Activated CD4-positive, alpha-beta T cell treated with anti-CD3 and anti-CD28 coated beads, Interleukin-10, Interleukin-2, amounts not matched to agents 100 ng/mL and 50 ng/mL, durations not matched to agents 16 hours and 8 hours (primary cell): ENCODE results near the gene PIPOX.

Experiments
- DNase-seq: peaks from one replicate; pipeline ENCODE4 v3.0.0-alpha.2; 2020

PIPOX gene

GRCh38 chr17:29049541-29050145 lies 6.7 kb downstream of the PIPOX start:
- DNase-seq, result no peak

DNA sequence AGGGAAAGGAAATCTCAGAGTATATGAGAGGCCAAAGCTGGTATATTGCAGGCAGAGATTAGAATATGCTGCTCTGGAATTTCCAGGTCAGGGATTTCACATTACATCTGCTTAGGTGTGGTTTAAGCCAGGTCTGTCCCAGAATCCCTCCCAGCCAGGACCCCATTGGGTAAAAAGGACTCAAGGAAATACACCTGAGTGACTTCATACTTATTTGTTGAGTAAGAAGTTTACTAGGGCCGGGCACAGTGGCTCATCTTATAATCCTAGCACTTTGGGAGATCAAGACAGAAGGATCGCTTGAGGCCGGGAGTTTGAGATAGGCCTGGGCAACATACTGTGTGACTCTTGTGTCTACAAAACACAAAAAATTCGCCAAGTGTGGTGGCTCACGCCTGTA lies 7.2 kb downstream of the PIPOX start:
- DNase-seq, result no peak

- DNase-seq, result no peak
Measured at GRCh38 chr17:29051194-29051593, 8.3 kb downstream of the PIPOX start.

GRCh38 chr17:29051731-29052130 lies 8.8 kb downstream of the PIPOX start:
- no peak for DNase-seq

GRCh38 chr17:29054835-29055234 lies 11.9 kb downstream of the PIPOX start:
- DNase-seq, result no peak

- no peak for DNase-seq
Measured at GRCh38 chr17:29057361-29057760, 14.4 kb downstream of the PIPOX start.

DNA sequence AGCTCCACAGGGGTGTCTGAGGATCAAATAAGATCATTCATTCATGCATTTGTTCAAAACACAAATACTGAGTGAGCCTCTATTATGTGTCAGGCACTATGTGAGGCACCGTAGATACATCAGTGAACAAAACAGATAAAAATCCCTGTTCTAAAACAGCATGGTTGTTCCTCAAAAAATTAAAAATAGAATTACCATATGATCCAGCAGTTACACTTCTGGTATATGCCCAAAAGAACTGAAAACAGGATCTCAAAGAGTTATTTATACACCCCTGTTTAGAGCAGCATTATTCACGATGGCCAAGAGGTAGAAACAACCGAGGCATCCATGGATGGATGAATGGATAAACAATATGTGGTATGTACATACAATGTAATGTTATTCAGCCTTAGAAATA lies 15.4 kb downstream of the PIPOX start:
- no peak for DNase-seq

DNA sequence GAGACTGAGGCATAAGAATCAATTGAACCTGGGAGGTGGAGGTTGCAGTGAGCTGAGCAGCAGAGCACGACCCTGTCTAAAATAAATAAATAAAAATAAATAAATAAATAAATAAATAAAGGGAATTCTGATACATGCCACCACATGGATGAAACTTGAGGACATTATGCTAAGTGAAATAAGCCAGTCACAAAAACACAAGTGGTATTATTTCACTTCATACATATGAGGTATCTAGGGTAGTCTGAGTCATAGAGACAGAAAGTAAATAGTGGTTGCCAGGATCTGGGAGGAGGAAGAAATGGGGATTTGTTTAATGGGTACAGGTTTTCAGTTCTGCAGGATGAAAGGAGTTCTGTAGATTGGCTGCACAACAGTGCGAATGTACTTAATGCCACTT lies 16.3 kb downstream of the PIPOX start:
- no peak for DNase-seq

- DNase-seq, result no peak
Measured at GRCh38 chr17:29060475-29060874, 17.5 kb downstream of the PIPOX start.

DNA sequence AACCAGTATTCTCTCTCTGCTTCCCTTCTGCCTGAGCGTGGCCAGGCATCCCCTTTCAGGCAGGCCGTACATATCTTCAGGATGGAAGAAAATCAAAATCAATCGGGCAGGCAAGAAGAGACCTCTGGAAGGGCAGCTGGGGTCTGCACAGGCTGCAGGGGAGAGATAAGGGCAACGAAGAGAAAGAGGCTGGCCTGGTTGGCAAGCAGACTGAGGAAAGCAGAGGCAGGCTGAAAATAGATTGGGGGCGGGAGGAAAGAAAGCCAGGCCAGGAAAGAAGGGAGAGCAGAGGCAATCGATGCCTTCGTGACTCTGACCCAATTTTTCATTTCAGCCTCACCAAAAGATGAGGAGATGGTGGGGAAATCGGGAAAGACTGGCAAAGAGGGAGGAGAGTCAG lies 18.1 kb downstream of the PIPOX start:
- DNase-seq, result no peak

- DNase-seq, result no peak
Measured at GRCh38 chr17:29062215-29062614, 19.3 kb downstream of the PIPOX start.

DNA sequence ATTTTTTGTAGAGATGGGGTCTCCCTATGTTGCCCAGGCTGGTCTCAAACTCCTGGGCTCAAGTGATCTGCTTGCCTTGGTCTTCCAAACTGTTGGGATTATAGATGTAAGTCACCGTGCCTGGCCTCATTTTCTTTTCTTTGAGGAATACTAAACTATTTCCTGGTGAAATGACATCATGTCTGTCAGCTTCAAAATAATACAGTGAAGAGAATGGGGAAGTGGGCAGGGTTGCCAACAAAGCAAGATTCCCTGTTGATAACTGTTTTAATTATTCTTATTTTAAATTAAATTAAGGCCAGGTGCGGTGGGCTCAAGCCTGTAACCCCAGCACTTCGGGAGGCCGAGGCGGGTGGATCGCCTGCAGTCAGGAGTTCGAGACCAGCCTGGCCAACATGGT lies 21.1 kb downstream of the PIPOX start:
- DNase-seq, result no peak

GRCh38 chr17:29066047-29066446 lies 23.1 kb downstream of the PIPOX start:
- DNase-seq, result no peak

GRCh38 chr17:29066606-29067005 lies 23.7 kb downstream of the PIPOX start:
- DNase-seq, result no peak

DNA sequence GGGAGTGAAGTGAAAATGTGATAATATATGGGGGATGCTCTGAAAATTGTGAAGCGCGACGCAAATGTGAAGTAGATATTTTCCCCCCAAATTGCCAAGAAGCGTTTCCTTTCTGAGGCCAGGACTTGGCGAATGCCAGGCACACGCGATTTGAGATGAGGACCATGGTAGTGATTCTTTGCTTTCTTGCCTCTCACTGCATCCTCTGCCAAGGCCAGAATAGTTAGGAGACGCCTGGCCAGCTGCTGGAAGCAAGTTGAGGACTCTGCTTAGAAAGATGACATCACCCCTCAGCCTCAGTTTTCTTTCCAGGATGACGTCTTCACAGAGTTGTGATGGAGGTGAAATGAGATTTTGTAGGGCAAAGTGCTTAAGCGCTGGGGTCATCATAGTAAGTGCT lies 25.9 kb downstream of the PIPOX start:
- DNase-seq, result no peak

DNA sequence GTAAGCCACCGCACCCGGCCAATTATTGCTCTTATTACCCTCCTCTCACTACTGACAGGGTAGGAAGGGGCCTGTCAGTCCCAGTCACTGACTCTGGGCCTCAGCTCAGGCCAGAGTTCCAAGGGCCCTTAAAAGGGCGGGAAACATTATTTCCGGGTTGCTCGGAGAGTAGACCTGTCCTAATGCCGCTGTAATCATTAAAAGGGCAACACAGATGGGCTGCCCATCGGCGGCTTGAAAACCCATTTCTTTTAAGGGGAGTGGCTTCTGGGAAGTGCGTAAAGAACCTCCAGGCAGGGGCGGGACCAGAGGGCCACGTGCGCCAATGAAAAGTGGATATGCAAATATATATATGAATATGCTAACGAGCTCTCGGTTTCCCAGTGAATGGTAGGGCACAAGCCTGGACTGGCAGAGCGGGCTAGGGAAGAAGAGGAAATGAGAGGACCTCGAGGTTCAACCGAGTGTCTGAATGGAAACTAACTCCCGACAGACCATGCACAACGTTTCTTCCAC lies 26.6 kb downstream of the PIPOX start:
- DNase-seq, result no peak

GRCh38 chr17:29070308-29070707 lies 27.4 kb downstream of the PIPOX start:
- DNase-seq, result no peak

DNA sequence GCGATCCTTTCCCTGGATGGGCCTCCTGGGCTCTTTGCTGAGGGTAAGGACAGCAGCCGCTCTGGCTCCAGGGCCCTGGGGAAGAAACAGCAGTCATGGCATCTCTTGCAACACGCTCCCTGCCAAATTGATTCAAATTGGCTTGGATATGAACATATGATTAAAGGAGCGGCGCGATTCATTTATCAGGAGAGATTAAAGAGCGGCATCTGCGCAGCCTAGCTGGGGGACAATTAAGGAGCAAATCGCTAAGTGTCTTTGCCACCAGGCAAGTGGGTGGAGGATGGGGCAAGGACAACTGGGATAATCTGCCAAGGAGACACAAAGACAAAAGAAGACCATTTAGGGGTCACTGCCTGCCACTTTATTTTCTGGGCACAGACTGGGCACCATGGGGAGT lies 27.8 kb downstream of the PIPOX start:
- DNase-seq, result no peak

GRCh38 chr17:29071303-29071702 lies 28.4 kb downstream of the PIPOX start:
- no peak for DNase-seq

GRCh38 chr17:29073045-29073444 lies 30.1 kb downstream of the PIPOX start:
- no peak for DNase-seq

DNA sequence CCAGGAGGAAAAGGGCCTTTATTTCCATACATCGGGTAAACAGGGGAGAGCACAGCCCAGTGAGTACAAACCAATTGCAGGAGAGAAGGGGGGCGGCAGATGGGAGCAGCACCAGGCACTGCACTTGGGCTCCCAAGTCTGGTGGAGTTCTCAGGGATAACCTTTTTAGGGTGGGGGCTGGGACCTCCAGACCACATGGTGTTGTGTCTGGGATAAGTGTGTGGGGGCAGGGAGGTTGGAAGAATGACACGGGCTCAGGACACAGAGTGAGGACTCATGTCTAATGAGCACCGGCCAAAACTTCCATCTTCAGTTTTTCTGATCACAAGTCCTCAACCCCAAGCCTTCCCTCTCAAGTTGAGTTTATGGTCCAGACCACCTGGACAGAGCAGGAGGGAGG lies 30.6 kb downstream of the PIPOX start:
- DNase-seq, result no peak

GRCh38 chr17:29074488-29074887 lies 31.5 kb downstream of the PIPOX start:
- DNase-seq, result no peak

- no peak for DNase-seq
Measured at GRCh38 chr17:29076087-29076486, 33.1 kb downstream of the PIPOX start.

- DNase-seq, result no peak
Measured at GRCh38 chr17:29076722-29077121, 33.8 kb downstream of the PIPOX start.

DNA sequence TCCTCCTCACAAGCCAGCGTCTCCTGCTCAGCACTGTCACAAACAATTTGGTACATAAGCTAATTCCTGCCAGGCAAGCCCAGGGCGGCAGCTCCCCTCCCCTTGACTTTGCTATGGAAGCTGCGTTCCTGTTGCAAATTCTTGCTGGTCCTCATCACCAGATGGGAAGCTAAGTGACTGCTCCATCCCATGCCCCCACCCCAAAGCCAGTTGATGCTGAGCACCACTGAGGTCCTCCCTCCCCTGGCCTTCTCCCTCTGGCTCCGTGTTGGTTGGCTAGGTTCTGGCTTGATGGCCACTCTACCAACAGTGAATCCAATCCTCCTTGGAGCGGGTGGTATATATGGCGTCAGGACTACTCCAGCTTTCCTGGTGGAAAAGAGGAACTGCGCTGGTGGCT lies 34.4 kb downstream of the PIPOX start:
- no peak for DNase-seq
